Articular chondrocyte of knee joint (primary cell): ENCODE results near the gene LILRA1. TPM values are rescaled to one million over a fixed set of nuclear protein-coding genes. Genes with fewer than 3 reads are reported as not detected.

Source experiments
- small RNA-seq: library from RNA; depleted of rRNA; stranded (forward); fragments of <200 nt; gene quantifications from one replicate; pipeline ENCODE3, GENCODE V24; 2012
- total RNA-seq: library from RNA; depleted of rRNA; stranded (reverse); fragments of >200 nt; gene quantifications from 2 replicates; pipeline ENCODE4 v1.2.3, GENCODE V29; 2012

Gene LILRA1
- not detected in 2 replicates for total RNA-seq

DNA sequence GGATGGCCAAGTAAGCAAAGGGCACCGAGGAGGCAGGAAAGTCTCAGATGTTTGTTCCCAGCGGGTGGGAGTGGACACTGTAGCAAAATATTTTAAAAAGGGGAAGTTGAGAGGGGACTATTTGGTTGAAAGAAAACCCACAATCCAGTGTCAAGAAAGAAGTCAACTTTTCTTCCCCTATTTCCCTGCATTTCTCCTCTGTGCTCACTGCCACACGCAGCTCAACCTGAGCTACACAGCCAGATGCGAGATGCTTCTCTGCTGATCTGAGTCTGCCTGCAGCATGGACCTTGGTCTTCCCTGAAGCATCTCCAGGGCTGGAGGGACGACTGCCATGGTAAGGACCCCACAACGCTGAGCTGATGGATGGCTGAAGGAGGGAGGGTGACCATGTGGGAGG is at the start of gene LILRA1:
Gene LILRA1 (plus strand): TSS at position 188 of the 400 bp plus-strand sequence. CDS start 613 bp downstream, outside the sequence.

DNA sequence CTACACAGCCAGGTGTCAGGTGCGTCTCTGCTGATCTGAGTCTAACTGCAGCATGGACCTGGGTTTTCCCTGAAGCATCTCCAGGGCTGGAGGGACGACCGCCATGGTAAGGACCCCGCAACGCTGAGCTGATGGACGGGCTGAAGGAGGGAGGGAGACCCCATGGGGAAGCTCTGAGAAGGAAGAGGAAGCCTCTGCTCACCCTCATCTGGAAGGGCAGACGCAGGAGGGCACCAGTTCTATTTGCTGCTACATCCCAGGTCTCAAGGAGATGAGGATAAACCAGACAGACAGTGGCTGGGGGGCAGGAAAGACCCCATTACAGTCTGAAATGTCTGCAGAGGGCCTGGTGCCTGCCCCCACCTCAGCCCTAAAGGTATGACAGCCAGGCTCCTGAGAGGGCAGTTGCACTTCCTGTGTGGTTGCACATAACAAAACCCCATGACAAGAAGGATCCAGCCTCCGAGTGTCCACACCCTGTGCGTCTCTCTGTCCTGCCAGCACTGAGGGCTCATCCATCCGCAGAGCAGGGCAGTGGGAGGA is 20.0 kb upstream of the LILRA1 start, which contains the start of gene LILRA2:
Gene LILRA2 (plus strand): TSS at position 461 of the 543 bp plus-strand sequence. CDS start 89 bp downstream, outside the sequence.

DNA sequence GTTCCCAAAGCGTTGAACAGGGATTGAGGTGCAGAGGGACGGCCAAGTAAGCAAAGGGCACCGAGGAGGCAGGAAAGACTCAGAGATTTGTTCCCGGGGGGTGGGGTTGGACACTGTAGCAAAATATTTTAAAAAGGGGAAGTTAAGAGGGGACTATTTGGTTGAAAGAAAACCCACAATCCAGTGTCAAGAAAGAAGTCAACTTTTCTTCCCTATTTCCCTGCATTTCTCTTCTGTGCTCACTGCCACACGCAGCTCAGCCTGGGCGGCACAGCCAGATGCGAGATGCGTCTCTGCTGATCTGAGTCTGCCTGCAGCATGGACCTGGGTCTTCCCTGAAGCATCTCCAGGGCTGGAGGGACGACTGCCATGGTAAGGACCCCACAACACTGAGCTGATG is 36.8 kb downstream of the LILRA1 start, which contains the start of gene LILRB1:
Gene LILRB1 (plus strand): TSS at position 223 of the 400 bp plus-strand sequence. CDS start 590 bp downstream, outside the sequence.

Small RNA genes lying within 50 kb of the gene (small RNA-seq; reads per million reads assigned to genes)
- gene AC245036.2 (not detected), gene AC245036.3 (not detected), gene MIR8061 (not detected)

Other genes with a start within 250 kb of the LILRA1 start
- gene LAIR1, start 228.7 kb upstream of the LILRA1 start, total RNA-seq, result not detected in 2 replicates
- gene TTYH1, start 178.2 kb upstream of the LILRA1 start, total RNA-seq, result not detected in 2 replicates
- 43.3 and 47.9 TPM in 2 replicates for gene LENG8, start 144.4 kb upstream of the LILRA1 start, total RNA-seq
- gene LENG9, start 129.9 kb upstream of the LILRA1 start, total RNA-seq, result 7.5 and 8.5 TPM in 2 replicates
- 26.3 and 29.1 TPM in 2 replicates for gene CDC42EP5, start 120.3 kb upstream of the LILRA1 start, total RNA-seq
- gene LAIR2, start 90.8 kb upstream of the LILRA1 start, total RNA-seq, result not detected in 2 replicates
- gene LILRA2, start 19.8 kb upstream of the LILRA1 start, total RNA-seq, result not detected in 2 replicates
- gene LILRB1, start 36.9 kb downstream of the LILRA1 start, total RNA-seq, result not detected in 2 replicates
- not detected in 2 replicates for gene LILRB4, start 69.4 kb downstream of the LILRA1 start, total RNA-seq
- gene KIR3DL3, start 130.8 kb downstream of the LILRA1 start, total RNA-seq, result not detected in 2 replicates
- not detected in 2 replicates for gene KIR2DL3, start 144.9 kb downstream of the LILRA1 start, total RNA-seq
- gene KIR2DL1, start 176.2 kb downstream of the LILRA1 start, total RNA-seq, result not detected in 2 replicates
- gene KIR2DL4, start 210.0 kb downstream of the LILRA1 start, total RNA-seq, result not detected in 2 replicates
- not detected in 2 replicates for gene KIR3DL1, start 222.8 kb downstream of the LILRA1 start, total RNA-seq
- gene KIR2DS4, start 239.0 kb downstream of the LILRA1 start, total RNA-seq, result not detected in 2 replicates